Mesendoderm (in vitro differentiated cells): Measurements from ENCODE around the gene GLTPD2.

Experiments used
- DNase-seq: peaks from one replicate; pipeline ENCODE4 v3.0.0; 2013
- H2AK5ac ChIP-seq: 2 replicates; pipeline ENCODE4 v1.6.1; 2013; ENCODE audit warnings: low read length, inconsistent platforms
- H2BK120ac ChIP-seq: 2 replicates; pipeline ENCODE4 v1.6.1; 2013; ENCODE audit warnings: low read depth, mild to moderate bottlenecking, low read length, moderate library complexity, mixed read lengths
- H2BK15ac ChIP-seq: replicated peaks from 2 replicates; pipeline ENCODE4 v1.6.1; 2013; ENCODE audit warnings: low read depth, mild to moderate bottlenecking, moderate library complexity
- H2BK5ac ChIP-seq: 2 replicates; pipeline ENCODE4 v1.6.1; 2013; ENCODE audit warnings: low read length, inconsistent platforms
- H3K18ac ChIP-seq: 2 replicates; pipeline ENCODE4 v1.6.1; 2013; ENCODE audit warnings: mild to moderate bottlenecking, low read length, mixed read lengths
- H3K23ac ChIP-seq: one replicate; pipeline ENCODE4 v1.6.1; 2013; ENCODE audit warnings: low read length
- H3K27ac ChIP-seq: 2 replicates; pipeline ENCODE4 v1.5.1; 2013; ENCODE audit warnings: low read depth, mild to moderate bottlenecking, inconsistent platforms, low read length, moderate library complexity
- H3K27me3 ChIP-seq: 2 replicates; pipeline ENCODE4 v1.6.1; 2013; ENCODE audit warnings: low read length, control low read depth, mild to moderate bottlenecking, inconsistent platforms; ENCODE audit not compliant: insufficient read depth, poor library complexity
- H3K36me3 ChIP-seq: 2 replicates; pipeline ENCODE4 v1.6.1; 2013; ENCODE audit warnings: low read length, inconsistent platforms; ENCODE audit not compliant: control insufficient read depth, insufficient read depth
- H3K4ac ChIP-seq: one replicate; pipeline ENCODE4 v1.6.1; 2013; ENCODE audit warnings: low read depth, mild to moderate bottlenecking, low read length, moderate library complexity
- H3K4me1 ChIP-seq: 2 replicates; pipeline ENCODE4 v1.6.1; 2013; ENCODE audit warnings: low read depth, low read length, inconsistent platforms; ENCODE audit not compliant: control insufficient read depth
- H3K4me2 ChIP-seq: 2 replicates; pipeline ENCODE4 v1.6.1; 2013; ENCODE audit warnings: low read length
- H3K4me3 ChIP-seq: 2 replicates; pipeline ENCODE4 v1.5.1; 2013; ENCODE audit warnings: mild to moderate bottlenecking, low read length
- H3K56ac ChIP-seq: one replicate; pipeline ENCODE4 v1.6.1; 2013; ENCODE audit warnings: low read length
- H3K79me1 ChIP-seq: 2 replicates; pipeline ENCODE4 v1.6.1; 2013; ENCODE audit warnings: low read length, inconsistent platforms
- H3K79me2 ChIP-seq: 2 replicates; pipeline ENCODE4 v1.6.1; 2013; ENCODE audit warnings: mild to moderate bottlenecking, low read length; ENCODE audit not compliant: control insufficient read depth, insufficient read depth
- H3K9ac ChIP-seq: 2 replicates; pipeline ENCODE4 v1.6.1; 2013; ENCODE audit warnings: low read length, inconsistent platforms
- H4K5ac ChIP-seq: one replicate; pipeline ENCODE4 v1.6.1; 2013; ENCODE audit warnings: low read length
- H4K8ac ChIP-seq: one replicate; pipeline ENCODE4 v1.6.1; 2013; ENCODE audit warnings: low read depth, mild to moderate bottlenecking, control low read depth, low read length, moderate library complexity
- WGBS: extraction: QIAGEN DNeasy Blood & Tissue Kit; methylation state at CpG from one replicate; pipeline ENCODE4 v1.1.7; 2013; ENCODE audit warnings: low lambda C conversion rate, missing lambda C conversion rate; ENCODE audit not compliant: insufficient coverage; ENCODE audit errors: extremely low coverage; 5-methylcytosine and 5-hydroxymethylcytosine counted together

Gene GLTPD2

DNA sequence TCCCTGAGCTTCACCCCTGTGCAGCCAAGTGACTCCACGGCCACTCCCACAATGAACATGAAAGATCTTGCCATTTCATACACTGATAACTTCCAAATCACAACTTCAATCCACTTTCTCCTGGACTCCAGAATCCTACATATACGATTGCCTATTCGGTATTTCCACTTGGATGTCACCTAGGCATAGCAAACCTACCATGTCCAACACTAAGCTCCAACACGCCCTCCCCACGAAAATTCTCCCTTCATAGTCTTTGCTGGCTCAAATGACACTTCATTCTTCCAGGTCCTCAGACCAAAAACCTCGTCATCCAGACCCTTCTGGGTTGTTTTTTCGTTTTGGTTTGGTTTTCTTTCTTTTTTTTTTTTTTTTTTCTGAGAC lies 1.9 kb downstream of the GLTPD2 start:
- Histone ChIP-seq H3K4me1 (peaks cover 2% of the 10 kb centered on the region), H3K9ac (peak overlapping the region; percentile 90), H2BK5ac (no peak overlapping the region), H3K79me1 (no peaks in the 10 kb centered on the region), H2BK15ac (no peak overlapping the region), H4K5ac (no peak overlapping the region), H3K23ac (peak overlapping the region; percentile 66), H3K36me3 (no peaks in the 10 kb centered on the region), H3K18ac (no peak overlapping the region), H2BK120ac (no peak overlapping the region), H3K27me3 (peaks cover 2% of the 10 kb centered on the region), H3K56ac (peak overlapping the region; percentile 95), H2AK5ac (no peak overlapping the region), H4K8ac (no peak overlapping the region), H3K4me3 (no peak overlapping the region), H3K4ac (no peak overlapping the region), H3K79me2 (no peaks in the 10 kb centered on the region), H3K4me2 (peak overlapping the region; percentile 84), H3K27ac (no peak overlapping the region)
- no CpG with 5 or more reads among the region's 7 CpGs for WGBS
- no peak for DNase-seq

DNA sequence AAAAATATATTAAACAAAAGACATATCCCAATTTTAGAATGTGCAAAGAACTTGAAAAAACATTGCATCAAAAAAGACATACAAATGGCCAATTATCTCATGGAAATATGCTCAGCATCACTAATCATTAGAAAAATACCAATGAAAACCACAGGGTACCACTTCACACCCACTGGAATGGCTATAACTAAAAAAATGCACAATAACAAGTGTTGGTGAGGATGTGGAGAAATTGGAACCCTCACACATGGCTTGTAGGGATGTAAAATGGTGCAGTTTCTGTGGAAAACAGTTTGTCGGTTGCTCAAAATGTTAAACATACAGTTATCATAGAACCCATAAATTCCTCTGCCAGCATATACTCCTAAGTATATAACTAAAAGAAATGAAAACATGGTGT lies 6.4 kb downstream of the GLTPD2 start:
- no peak overlapping the region for H3K9ac ChIP-seq
- no peak overlapping the region for H2BK15ac ChIP-seq
- H4K5ac ChIP-seq, result no peak overlapping the region
- H3K79me2 ChIP-seq, result peaks cover 12% of the 10 kb centered on the region
- no peak overlapping the region for H3K4ac ChIP-seq
- peaks cover 5% of the 10 kb centered on the region for H3K36me3 ChIP-seq
- WGBS, result no CpG with 5 or more reads among the region's 1 CpG
- no peak overlapping the region for H3K56ac ChIP-seq
- H3K4me3 ChIP-seq, result no peak overlapping the region
- no peaks in the 10 kb centered on the region for H3K4me1 ChIP-seq
- H4K8ac ChIP-seq, result no peak overlapping the region
- no peak overlapping the region for H2BK5ac ChIP-seq
- H3K4me2 ChIP-seq, result no peak overlapping the region
- H3K23ac ChIP-seq, result no peak overlapping the region
- no peak for DNase-seq
- no peak overlapping the region for H2BK120ac ChIP-seq
- no peak overlapping the region for H3K27ac ChIP-seq
- peaks cover 12% of the 10 kb centered on the region for H3K79me1 ChIP-seq
- H2AK5ac ChIP-seq, result no peak overlapping the region
- H3K18ac ChIP-seq, result no peak overlapping the region
- no peaks in the 10 kb centered on the region for H3K27me3 ChIP-seq

DNA sequence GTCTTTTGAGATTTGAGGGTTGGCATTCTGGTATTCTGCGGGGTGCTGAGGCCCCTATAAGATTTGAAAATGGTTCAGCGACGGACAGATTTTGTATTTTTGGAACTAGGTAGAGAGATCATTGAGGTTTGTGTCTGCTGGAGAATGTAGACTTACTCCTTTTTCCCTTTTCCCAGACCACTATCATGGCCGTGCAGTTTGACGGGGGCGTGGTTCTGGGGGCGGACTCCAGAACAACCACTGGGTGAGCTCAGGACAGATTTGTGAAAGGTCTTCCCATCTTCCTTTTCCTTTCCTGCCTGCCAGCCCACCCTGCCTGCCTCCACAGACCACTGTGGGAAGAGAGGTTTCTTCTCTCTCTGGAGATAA lies 7.8 kb downstream of the GLTPD2 start:
- peak overlapping the region; percentile 5 for H3K27ac ChIP-seq
- H3K27me3 ChIP-seq, result no peaks in the 10 kb centered on the region
- no peaks in the 10 kb centered on the region for H3K4me1 ChIP-seq
- H3K4me3 ChIP-seq, result peak overlapping the region; percentile 98
- H4K8ac ChIP-seq, result peak overlapping the region; percentile 96
- H3K79me1 ChIP-seq, result peaks cover 12% of the 10 kb centered on the region
- peak overlapping the region; percentile 92 for H3K4ac ChIP-seq
- H3K23ac ChIP-seq, result peak overlapping the region; percentile 32
- WGBS, result no CpG with 5 or more reads among the region's 7 CpGs
- peak overlapping the region; percentile 15 for H2BK120ac ChIP-seq
- peak overlapping the region; percentile 98 for H3K56ac ChIP-seq
- H2BK5ac ChIP-seq, result no peak overlapping the region
- peak overlapping the region; percentile 93 for H4K5ac ChIP-seq
- H3K18ac ChIP-seq, result peak overlapping the region; percentile 45
- peak overlapping the region; percentile 99 for H3K9ac ChIP-seq
- peak overlapping the region; percentile 92 for H2AK5ac ChIP-seq
- peak overlapping the region; percentile 70 for H3K4me2 ChIP-seq
- no peak overlapping the region for H2BK15ac ChIP-seq
- peaks cover 5% of the 10 kb centered on the region for H3K36me3 ChIP-seq
- peaks cover 12% of the 10 kb centered on the region for H3K79me2 ChIP-seq
- DNase-seq, result peak; percentile 69

GRCh38 chr17:4800462-4801196 lies 11.9 kb downstream of the GLTPD2 start:
- H3K27me3 ChIP-seq, result no peaks in the 10 kb centered on the region
- H3K56ac ChIP-seq, result no peak overlapping the region
- H3K4me3 ChIP-seq, result no peak overlapping the region
- peaks cover 12% of the 10 kb centered on the region for H3K79me1 ChIP-seq
- no CpG with 5 or more reads among the region's 10 CpGs for WGBS
- H3K23ac ChIP-seq, result no peak overlapping the region
- H3K4me2 ChIP-seq, result no peak overlapping the region
- peaks cover 12% of the 10 kb centered on the region for H3K79me2 ChIP-seq
- peaks cover 5% of the 10 kb centered on the region for H3K36me3 ChIP-seq
- no peak overlapping the region for H2AK5ac ChIP-seq
- H3K9ac ChIP-seq, result no peak overlapping the region
- no peaks in the 10 kb centered on the region for H3K4me1 ChIP-seq
- no peak overlapping the region for H3K4ac ChIP-seq
- H2BK15ac ChIP-seq, result no peak overlapping the region
- H4K5ac ChIP-seq, result no peak overlapping the region
- H2BK120ac ChIP-seq, result no peak overlapping the region
- H3K27ac ChIP-seq, result no peak overlapping the region
- no peak for DNase-seq
- no peak overlapping the region for H4K8ac ChIP-seq
- no peak overlapping the region for H2BK5ac ChIP-seq
- H3K18ac ChIP-seq, result no peak overlapping the region

DNA sequence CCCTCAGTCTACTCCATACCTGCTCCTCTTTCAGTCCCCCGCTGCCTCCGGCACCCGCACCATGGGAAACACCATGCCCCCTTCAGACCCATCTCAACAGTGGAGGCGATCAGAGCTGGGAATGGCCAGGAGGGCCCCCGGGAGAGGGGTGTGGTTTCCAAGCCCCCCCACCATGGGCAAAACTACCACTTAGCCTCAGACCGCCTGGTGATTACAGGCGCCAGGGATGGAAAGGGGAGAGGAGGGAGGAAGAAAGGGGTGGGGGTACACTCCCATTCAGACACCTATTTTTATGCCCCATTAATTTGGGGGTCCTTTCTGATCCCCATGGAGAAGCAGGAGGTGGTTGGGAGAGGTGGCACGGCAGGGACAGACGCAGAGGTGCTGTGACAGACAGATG lies 13.5 kb downstream of the GLTPD2 start, which contains the start of gene C17orf114:
Gene C17orf114, minus strand, starts transcription at position 101 of the 400 bp plus-strand sequence.
- Histone ChIP-seq H3K9ac (no peak within 1 kb of the TSS), H3K27ac (no peak within 1 kb of the TSS), H3K23ac (no peak within 1 kb of the TSS), H4K5ac (no peak within 1 kb of the TSS), H3K27me3 (no peaks in the 10 kb centered on the region), H4K8ac (no peak within 1 kb of the TSS), H3K79me1 (peaks cover 7% of the 10 kb centered on the region), H2BK120ac (no peak within 1 kb of the TSS), H3K56ac (no peak within 1 kb of the TSS), H3K4me2 (no peak within 1 kb of the TSS), H2BK15ac (no peak within 1 kb of the TSS), H3K4me3 (no peak within 1 kb of the TSS), H3K4ac (no peak within 1 kb of the TSS), H3K79me2 (peaks cover 4% of the 10 kb centered on the region), H3K36me3 (peaks cover 4% of the 10 kb centered on the region), H3K18ac (no peak within 1 kb of the TSS), H3K4me1 (no peaks in the 10 kb centered on the region), H2BK5ac (no peak within 1 kb of the TSS), H2AK5ac (no peak within 1 kb of the TSS)
- DNase-seq, result no peak
- WGBS, result no CpG with 5 or more reads among the region's 9 CpGs

GRCh38 chr17:4806456-4806776 lies 17.7 kb downstream of the GLTPD2 start:
- Histone ChIP-seq H3K27ac (no peak overlapping the region), H3K36me3 (no peaks in the 10 kb centered on the region), H3K56ac (peak overlapping the region; percentile 93), H2AK5ac (no peak overlapping the region), H3K4me3 (peak overlapping the region; percentile 80), H3K9ac (peak overlapping the region; percentile 91), H3K4me1 (no peaks in the 10 kb centered on the region), H4K5ac (no peak overlapping the region), H3K79me1 (no peaks in the 10 kb centered on the region), H3K23ac (no peak overlapping the region), H3K27me3 (no peaks in the 10 kb centered on the region), H3K79me2 (no peaks in the 10 kb centered on the region), H4K8ac (peak overlapping the region; percentile 87), H2BK120ac (no peak overlapping the region), H3K4ac (no peak overlapping the region), H3K4me2 (peak overlapping the region; percentile 95), H2BK15ac (no peak overlapping the region), H3K18ac (peak overlapping the region; percentile 92), H2BK5ac (no peak overlapping the region)
- no CpG with 5 or more reads among the region's 16 CpGs for WGBS
- no peak for DNase-seq
